ENCODE data around the gene STK17A.
"Not testable (repeated sequence)": the region's sequence is repeated elsewhere in the genome, so short reads cannot be mapped to it uniquely, and the experiment has no call there.

The STK17A gene

GRCh38 chr7:43602256-43602655 lies 19.3 kb downstream of the STK17A start:
- no peak for DNase-seq

- DNase-seq: no peak
These were observed 21.3 kb downstream of the STK17A start for GRCh38 chr7:43604251-43604650.

DNA sequence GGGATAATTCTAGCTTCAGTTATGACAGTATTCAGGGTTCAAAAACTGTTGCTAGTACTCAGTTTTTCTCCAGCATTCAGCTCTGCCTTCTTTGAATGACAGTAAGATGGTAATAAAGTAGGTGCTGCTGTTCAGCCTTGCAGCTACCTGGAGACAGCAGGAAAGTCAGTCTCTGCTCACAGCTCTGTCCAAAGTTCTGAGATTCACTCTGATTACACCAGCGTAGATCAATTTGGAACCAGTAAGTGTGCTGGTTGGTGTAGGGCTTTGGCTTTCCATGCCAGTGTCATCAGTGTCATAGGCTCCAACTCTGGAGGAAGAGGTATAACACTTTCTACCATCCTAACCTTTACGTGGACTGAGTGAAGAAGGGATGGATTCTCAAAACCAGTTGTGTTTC lies 26.2 kb downstream of the STK17A start:
- no peak for DNase-seq

DNA sequence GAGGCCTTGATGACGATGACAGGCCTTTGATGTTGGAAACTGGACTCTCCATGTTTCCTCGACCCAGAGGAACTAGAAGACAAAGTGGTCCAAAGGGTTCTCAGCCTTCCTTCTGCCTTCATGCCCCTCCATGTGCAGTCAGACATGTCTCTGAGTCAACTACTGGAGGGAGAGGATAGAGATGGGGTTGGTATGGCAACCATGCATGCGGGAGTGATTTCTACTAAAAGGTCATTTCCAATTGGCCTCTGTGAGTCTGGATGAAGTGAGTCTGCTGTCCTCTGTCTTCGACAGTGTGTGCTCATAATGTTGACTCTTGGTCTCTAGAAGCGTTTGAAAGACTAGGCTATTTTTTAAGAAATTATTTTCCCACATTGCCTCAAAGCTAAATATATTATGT lies 29.2 kb downstream of the STK17A start:
- DNase-seq: no peak

DNA sequence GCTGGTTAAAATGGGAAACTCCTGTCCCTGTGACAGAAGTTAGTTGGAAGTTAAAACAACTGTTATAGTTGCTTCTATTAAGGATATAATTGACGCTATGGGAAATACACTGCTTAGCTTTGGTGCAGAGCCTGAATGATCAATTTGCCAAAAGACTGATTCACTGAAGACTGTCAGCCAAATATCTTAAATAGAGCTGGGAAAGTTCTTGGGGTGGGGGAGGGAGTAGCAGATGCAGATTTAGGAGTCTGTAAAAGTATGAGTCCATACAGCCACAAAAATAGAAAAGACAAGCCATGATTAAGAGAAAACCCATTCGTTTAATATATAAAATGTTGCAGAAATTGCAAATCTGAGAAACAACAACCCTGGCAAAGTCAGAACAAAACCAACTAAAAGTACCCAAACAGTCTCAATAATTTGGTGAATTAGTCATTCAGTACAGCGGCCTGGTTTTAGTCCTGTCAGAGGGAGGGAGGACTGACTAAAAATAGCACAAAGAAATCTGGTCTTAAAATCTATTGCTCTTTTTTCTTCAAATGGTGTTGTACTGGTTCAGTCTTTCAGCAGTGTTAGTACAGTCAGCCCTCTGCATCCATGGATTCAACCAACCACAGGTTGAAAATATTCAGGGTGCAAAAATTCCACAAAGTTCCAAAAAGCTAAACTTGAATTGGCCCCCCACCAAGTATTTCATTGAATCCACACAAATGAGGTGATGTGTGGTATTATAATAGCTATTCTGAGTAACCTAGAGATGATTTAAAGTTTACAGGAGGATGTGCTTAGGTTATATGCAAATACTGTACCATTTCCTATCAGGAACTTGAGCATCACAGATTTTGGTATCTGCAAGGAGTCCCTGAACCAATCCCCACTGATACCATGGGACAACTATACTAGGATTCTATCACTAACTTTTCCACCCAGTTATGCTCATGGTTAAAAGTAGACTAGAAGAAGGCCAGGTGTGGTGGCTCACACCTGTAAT lies 30.0 kb downstream of the STK17A start:
- no peak for DNase-seq

- no peak for DNase-seq
These were observed 32.7 kb downstream of the STK17A start for GRCh38 chr7:43615558-43616145.

DNA sequence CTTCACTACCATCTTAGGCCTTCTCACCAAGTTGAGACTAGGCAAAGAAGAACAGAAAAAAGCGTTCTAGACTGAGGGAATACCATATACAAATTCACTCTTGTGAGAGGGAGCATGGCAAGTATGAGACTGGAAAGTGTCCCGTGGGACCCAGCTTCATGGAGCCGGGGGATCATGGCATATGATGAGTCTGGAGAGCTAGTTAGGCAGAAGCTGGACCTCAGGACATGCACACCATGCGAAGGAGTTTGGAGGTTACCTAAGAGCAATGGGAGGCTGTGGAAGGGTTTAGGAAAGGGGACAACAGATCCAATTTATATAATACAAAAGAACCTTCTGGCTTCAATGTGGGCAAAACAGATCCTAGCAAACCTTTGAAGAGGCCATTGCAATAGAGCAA lies 34.1 kb downstream of the STK17A start:
- no peak for DNase-seq

DNA sequence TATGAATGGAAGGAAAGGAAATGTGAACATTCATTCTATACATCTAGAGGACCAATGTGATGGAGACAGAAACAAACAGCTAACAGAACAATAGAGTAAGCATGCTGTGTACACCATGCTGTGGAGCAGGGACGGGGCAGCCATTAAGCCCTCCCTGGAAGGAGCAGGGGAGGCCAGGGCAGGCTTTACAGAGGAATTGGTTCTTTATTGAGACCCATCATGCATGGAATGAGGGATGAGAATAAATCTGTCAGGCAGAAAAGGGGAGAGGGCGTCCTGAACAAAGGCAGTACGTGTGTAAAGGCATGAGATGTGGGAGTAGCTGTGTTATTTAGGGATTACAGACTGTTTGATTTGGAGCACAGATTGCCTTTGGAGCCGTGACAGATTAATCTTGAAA lies 35.2 kb downstream of the STK17A start:
- DNase-seq: no peak

- no peak for DNase-seq
These were observed 36.5 kb downstream of the STK17A start for GRCh38 chr7:43619213-43620012.

DNA sequence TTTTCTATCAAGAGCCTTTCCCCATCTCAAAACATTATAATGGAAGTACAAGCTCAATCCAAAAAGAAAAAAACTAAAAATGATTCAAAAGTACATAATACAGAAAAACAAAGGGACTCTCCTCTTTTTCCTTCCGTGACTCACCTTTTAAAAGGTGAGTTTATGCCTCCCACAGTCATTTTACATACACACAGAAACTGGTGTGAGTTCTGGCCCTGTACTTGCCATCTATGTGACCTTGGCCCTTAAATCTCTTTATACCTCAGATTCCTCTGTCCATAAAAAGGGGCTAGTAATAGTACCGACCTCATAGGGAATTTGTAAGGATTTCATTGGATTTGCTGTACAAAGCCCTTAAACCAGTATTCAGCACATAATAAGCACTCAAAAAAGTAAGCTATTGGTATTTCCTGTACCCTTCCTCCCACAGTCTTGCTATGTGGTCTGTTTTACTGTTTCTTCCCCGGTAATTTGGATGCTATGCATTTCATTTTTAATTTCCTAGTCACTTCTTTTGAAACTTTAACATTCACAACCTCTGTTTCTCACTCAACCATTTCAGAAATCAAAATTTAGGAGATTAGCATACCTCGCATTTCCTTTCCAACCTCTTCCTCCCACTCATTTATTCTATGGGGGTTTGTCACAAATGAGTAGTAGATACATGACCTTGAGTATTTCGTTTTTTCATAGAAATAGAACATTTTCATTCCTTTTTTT lies 39.0 kb downstream of the STK17A start:
- DNase-seq: no peak

- DNase-seq: no peak
These were observed 41.2 kb downstream of the STK17A start for GRCh38 chr7:43624156-43624555.

GRCh38 chr7:43625453-43625852 lies 42.5 kb downstream of the STK17A start:
- DNase-seq: no peak

- no peak for DNase-seq
These were observed 43.1 kb downstream of the STK17A start for GRCh38 chr7:43625980-43626379.

GRCh38 chr7:43626695-43627094 lies 43.8 kb downstream of the STK17A start:
- no peak for DNase-seq

- not testable (repeated sequence) for DNase-seq
These were observed 44.9 kb downstream of the STK17A start for GRCh38 chr7:43627798-43628197.

DNA sequence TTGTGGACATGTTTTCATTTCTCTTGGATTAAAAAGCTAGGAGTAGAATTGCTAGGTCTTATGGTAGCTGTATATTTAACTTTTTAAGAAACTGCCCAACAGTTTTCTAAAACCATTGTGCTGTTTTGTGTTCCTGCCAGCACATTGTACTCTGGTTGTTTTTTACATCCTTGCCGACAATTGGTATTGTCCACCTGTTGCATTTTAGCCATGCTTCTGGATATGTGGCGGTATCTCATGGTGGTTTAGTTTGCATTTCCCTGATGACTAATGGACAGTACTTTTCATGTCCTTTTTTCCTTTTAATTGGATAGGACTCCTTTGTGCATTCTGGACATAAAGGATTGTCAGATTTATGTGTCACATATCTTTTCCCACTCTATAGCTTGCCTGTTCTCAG lies 45.5 kb downstream of the STK17A start:
- no peak for DNase-seq

DNA sequence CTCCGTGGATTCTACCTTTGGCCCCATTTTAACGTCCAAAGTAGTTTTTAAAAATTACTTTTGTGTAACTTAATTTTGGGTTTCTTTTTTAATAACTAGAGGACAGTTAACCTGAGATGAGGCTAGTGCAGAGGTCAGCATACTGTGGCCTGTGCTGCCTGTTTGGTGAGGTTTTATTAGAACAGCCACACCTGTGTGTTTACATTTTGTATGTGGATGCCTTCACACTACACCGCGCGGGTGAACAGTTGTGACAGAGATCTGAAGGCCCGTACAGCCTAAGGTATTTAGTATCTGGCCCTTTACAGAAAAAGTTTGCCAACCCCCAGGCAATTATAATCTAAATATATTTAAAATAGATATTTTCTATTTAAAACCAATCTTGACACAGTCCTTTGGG lies 46.9 kb downstream of the STK17A start:
- DNase-seq: no peak

DNA sequence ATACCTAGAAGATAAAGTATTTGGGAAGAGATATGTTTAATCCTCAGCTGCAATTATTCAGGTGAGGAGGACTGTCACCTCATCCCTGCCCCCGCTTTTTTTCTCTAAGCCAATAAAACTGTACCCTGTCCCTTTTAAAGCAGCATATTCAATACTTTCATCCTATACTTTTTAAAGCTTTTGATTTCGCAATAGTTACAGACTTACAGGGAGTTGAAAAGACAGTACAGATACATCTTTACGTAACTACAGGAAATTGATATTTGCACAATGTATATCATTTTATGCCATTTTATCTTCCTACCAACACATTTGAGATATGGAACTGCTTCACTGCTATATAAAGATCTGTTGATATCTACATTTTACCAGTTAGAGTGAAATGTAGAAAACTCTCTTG lies 47.6 kb downstream of the STK17A start:
- no peak for DNase-seq

DNA sequence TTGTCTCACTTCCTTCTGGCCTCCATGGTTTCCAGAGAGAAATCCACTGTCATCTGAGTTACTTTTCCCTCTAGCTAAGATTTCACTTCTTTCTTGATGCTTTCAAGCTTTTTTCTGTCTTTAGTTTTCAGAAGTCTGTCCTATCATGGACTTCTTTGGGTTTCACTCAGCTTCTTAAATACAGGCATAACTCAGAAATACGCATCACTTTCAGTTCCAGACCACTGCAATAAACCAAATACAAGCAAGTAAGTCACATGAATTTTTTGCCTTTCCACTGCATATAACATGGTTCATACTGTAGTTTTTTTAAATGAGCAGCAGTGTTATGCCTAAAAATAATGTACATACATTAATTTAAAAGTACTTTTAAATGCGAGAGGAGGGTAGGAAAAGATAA lies 48.7 kb downstream of the STK17A start:
- no peak for DNase-seq

GRCh38 chr7:43632746-43633145 lies 49.8 kb downstream of the STK17A start:
- no peak for DNase-seq

DNA sequence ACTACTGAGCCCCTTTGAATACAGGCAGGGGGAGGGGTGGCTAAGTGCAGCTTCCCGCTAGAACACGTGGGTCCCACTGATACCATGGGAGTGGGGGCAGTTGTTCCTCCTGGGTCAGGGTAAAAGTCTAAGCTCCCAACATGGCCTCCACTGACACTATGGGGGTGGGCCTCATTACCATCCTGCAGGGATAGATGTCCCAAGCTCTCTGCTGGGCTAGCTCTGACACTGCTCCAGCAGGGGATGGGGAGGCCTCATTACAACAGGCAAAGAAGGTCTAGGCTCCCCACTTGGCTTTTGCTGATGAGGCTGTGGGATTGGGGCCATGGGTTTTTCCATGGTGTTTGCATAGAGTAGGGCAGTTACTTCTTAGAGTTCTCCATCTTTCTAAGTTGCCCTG lies 51.5 kb downstream of the STK17A start:
- no peak for DNase-seq

GRCh38 chr7:43636093-43636492 lies 53.2 kb downstream of the STK17A start:
- no peak for DNase-seq
